Ramos (cell line): ENCODE data around the gene TRMT11.
"Not testable (repeated sequence)": the region's sequence is repeated elsewhere in the genome, so short reads cannot be mapped to it uniquely, and the experiment has no call there.

Experiments used
- in situ Hi-C: fragments of 300-500 bp; cut with MboI; formaldehyde crosslinking; loops from one replicate; pipeline ENCODE4 v1.14.3; 2022; ENCODE audit warnings: low sequenced_read_pairs; ENCODE audit not compliant: unreplicated experiment

TRMT11 gene

GRCh38 chr6:125988280-125988679 lies 1.9 kb downstream of the TRMT11 start:
- in situ Hi-C loops, result no loop called here

DNA sequence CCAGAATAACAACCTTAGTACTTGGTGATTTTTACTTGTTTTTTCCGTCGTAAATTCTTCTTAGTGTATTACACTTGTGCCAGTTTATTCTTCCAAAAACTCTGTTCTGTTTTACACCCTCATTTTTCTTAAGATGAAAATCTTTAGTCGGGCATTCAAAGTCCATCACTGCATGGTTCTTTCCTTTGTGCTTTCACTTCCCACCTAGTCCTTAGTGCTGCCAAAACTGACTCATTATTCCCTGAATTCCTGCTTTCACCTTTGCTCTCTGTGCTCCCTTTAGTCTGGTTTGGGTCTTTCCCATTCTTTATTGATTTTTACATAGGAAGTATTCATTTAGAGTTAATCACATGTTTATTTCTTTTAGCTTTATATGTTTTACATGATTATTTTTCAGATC lies 3.3 kb downstream of the TRMT11 start:
- in situ Hi-C loops, result no loop called here

GRCh38 chr6:125991653-125992052 lies 5.3 kb downstream of the TRMT11 start:
- in situ Hi-C loops, result no loop called here

DNA sequence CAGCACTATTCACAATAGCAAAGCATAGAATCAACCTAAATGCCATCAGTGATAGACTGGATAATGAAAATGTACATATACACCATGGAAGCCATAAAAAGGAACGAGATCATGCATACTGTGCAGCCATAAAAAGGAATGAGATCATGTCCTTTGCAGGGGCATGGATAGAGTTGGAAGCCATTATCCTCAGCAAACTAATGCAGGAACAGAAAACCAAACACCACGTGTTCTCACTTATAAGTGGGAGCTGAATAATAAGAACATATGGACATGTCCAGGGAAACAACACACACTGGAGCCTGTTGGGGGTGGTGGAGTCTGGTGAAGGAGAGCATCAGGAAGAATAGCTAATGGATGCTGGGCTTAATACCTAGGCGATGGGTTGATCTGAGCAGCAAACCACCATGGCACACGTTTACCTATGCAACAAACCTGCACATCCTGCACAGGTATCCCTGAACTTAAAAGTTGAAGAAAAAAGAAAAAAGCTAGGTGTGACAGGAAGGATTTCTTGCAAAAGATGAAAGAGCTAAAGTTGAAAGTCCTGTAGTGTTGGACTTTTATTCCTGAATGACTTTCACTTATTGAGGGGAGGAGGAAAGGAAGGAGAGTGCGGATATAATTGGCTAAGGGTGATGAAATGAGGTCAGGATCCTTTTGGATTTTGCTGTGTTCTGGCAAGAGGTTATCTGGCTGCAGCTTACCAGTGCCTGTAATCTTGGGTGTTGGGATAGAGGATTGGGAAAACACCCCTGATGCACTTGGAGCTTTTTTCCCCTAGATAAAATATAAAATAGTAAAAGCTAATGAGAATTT lies 8.5 kb downstream of the TRMT11 start:
- in situ Hi-C loops, result no loop called here

GRCh38 chr6:125995972-125996580 lies 9.7 kb downstream of the TRMT11 start:
- in situ Hi-C loops, result no loop called here

DNA sequence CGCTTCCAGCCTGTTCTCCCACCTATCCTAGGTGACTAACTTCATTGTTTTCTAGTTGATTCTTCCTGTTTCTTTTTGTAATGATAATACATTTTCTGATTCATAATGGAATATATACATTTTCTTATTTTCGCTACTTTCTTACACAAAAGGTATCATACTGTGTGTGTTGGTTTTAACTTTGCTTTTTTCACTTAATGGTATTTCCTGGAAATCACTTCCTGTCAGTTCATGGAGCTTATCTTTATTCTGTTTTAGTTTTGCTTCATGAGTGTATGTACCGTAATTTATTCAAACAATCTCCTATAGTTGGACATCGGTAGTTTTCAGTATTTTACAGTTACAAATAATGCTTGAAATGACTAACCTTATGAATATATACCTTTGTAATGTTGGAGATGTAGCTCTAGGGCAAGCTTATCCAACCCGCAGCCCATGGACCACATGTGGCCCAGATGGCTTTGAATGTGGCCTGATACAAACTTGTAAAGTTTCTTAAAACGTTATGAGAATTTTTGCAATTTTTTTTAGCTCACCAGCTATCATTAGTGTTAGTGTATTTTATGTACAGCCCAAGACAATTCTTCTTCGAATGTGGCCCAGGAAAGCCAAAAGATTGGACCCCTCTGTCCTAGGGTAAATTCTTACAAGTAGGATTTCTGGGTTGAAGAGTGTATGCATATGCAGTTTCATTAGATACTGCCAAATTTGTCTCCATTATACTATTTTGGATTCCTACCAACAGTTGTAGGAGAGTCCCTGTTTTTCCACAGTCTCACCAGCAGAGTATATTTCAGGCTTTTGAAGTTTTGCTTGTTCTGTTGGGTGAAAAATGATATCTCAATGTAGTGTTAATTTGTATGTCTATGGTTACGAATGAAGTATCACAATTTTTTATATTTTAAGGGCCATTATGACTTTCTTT lies 16.7 kb downstream of the TRMT11 start:
- in situ Hi-C loops, result no loop called here

- in situ Hi-C loops, result no loop called here
Observed at GRCh38 chr6:126007800-126008199, 21.5 kb downstream of the TRMT11 start.

DNA sequence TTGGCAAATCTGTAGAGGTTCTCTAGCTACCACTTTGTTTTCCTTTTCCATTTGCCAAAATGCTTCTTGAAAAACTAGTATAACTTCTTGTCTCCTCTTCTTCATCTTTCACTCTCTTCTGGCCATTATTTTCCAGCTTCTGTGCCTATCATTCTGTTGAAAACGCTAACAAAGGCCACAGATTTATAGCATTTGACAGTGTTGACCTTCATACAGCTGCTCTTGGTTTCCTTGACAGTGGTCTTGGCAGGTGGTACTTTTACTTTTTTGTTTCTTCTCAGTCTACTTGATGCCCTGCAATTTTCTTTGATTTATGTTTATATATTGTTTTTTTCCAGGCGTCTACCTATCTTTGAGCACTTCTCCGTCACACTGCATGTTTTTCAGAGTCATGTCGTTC lies 23.7 kb downstream of the TRMT11 start:
- in situ Hi-C loops, result no loop called here

- in situ Hi-C loops, result no loop called here
Observed at GRCh38 chr6:126015863-126016262, 29.5 kb downstream of the TRMT11 start.

DNA sequence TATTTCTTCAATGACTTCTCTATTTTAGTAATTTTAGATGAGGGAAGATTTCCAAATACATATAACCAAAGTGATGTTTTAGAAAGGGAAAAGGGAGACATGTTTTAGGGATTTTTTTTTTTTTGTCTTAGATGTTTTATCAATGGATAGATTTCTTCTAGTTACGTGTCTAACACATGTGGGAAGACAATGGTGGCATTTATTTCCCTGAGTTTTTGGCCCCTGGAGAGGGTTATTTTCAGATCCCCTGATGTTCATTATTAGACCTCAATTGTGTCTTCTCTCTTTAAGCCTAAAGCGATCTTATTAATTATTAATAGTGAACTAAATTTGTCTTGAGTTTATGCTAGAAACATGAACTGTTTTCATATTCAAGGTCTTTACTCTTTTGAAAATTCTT lies 30.3 kb downstream of the TRMT11 start:
- in situ Hi-C loops, result no loop called here

- in situ Hi-C loops, result no loop called here
Observed at GRCh38 chr6:126017668-126018067, 31.3 kb downstream of the TRMT11 start.

GRCh38 chr6:126020305-126021050 lies 34.1 kb downstream of the TRMT11 start:
- in situ Hi-C loops, result no loop called here

DNA sequence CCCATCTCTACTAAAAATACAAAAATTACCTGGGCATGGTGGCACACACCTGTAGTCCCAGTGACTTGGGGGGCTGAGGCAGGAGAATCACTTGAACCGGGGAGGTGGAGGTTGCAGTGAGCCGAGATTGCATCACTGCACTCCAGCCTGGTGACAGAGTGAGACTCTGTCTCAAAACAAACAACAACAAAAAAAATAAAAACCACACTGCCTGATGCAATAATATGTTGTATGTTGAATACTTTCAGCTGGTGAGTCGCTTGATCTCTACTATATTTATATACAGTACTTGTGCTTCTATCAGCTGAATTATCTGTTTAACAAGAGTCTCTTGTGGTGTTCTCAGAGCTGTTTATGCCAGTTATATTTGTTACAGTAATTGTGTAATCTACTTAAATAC lies 37.1 kb downstream of the TRMT11 start:
- in situ Hi-C loops, result not testable (repeated sequence)

DNA sequence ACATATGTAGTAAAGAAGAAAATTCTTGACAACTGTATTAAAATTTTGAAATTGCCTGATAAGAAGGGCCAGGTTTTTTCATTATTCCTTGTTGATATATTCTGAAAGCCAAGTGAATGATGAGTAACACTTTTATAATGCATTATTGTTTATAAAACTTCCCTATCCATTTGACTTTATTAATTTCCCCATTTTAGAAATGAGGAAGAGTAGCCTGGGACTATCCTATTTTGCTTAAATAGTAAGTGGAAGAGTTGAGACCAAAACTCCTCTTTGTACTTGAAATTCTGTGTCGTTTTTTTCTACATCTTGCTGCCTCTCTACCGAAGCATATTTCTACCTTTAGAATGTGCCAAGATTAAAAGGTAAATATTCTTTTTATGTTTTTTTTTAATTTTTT lies 39.7 kb downstream of the TRMT11 start:
- in situ Hi-C loops, result no loop called here

DNA sequence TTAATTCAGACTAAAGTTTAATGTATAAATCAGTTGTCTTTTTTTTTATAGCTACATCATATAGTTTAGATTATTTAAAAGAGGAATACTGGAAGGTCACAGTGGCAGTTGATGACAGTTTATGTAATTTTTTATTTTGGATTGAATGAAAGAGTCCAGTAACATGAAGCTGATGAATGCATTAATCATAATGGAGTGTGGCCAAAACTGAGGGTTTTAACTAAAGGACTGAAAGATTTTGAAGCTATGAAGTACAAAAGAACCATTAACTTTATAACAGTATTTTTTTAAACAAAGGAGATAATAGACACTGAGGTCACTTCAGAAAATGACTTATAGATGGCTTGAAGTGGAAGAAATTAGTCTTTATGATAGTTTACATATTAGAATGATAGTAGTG lies 41.3 kb downstream of the TRMT11 start:
- in situ Hi-C loops, result no loop called here

DNA sequence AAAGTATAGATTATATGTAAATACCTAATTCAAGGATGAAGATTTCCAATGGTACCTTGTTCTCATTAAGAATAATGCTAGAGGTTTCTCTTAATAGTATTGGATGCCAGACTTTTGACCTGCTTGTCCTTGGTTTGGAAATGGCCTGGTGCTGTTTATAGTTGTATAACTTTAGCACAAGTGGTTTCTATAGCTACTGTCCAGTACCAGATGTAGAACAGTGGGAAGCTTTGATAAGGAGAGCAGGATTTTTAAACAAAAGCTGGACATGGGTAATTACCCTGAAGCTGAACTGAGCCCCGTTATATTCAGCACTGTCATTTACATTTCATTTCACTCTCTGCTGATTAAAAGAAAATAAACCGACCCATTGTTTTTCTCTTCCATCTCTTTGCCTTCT lies 43.7 kb downstream of the TRMT11 start:
- in situ Hi-C loops, result no loop called here

DNA sequence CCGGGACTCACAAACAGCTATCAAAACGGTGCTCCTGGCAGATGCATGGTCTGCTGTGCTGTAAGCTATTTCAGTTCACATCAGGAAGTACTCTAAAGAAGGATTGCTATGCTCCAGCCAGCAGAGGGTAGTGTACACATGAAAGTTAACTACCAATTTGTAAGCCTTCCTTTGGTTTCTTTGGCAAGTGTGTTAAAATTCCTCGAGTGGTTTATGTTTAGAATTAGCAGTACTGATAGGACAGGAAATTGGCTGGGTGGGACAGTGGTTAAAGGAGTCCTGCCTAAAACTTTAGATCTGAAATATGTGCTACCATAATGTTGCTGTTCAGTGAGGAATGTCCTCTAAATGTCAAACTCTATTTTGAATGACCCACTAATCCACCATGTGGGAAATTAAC lies 47.4 kb downstream of the TRMT11 start:
- in situ Hi-C loops, result no loop called here

- in situ Hi-C loops, result no loop called here
Observed at GRCh38 chr6:126034656-126035055, 48.3 kb downstream of the TRMT11 start.

- in situ Hi-C loops, result no loop called here
Observed at GRCh38 chr6:126035764-126036163, 49.4 kb downstream of the TRMT11 start.

DNA sequence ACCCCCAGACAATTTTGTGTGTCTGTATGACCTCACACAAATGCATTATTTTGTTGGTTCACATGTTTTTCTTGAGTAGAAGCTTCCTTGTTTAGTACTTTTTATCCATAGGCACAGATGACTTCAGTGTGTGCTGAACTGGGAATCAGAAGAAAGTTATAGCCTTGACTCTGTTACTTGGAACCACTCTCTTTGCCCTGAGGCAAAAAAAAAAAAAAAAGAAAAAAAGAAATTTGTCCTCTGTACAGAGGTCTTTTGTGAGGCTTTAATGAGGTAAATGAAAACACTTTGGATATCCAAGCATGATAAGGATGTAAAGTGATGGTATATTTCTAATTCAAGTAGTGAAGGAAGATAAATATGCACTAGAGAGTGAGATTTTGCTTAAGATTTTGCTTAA lies 51.9 kb downstream of the TRMT11 start:
- in situ Hi-C loops, result no loop called here
